Osteoblast (primary cell): Measurements from ENCODE around the gene ACACA. TPM values are rescaled to one million over a fixed set of nuclear protein-coding genes. Genes with fewer than 3 reads are reported as not detected.

Experiments
- DNase-seq: peaks from one replicate; pipeline ENCODE4 v3.0.0; 2011; ENCODE audit warnings: low spot score, mixed read lengths; ENCODE audit not compliant: insufficient read length; ENCODE audit errors: missing footprints
- H2AFZ ChIP-seq: 2 replicates; pipeline ENCODE4 v1.6.0; 2011; ENCODE audit warnings: mild to moderate bottlenecking, low read length
- H3K27ac ChIP-seq: 2 replicates; pipeline ENCODE4 v1.5.1; 2011; ENCODE audit warnings: mild to moderate bottlenecking, low read depth, low read length, moderate library complexity
- H3K27me3 ChIP-seq: 2 replicates; pipeline ENCODE4 v1.6.0; 2012; ENCODE audit warnings: mild to moderate bottlenecking, control low read depth, inconsistent platforms, low read length, moderate library complexity; ENCODE audit not compliant: insufficient read depth
- H3K36me3 ChIP-seq: 2 replicates; pipeline ENCODE4 v1.5.1; 2011; ENCODE audit warnings: mild to moderate bottlenecking, low read length, control low read depth, moderate library complexity; ENCODE audit not compliant: insufficient read depth
- H3K4me1 ChIP-seq: 2 replicates; pipeline ENCODE4 v1.5.1; 2011; ENCODE audit warnings: mild to moderate bottlenecking, low read length, control low read depth, moderate library complexity; ENCODE audit not compliant: insufficient read depth
- H3K4me2 ChIP-seq: 2 replicates; pipeline ENCODE4 v1.6.0; 2011; ENCODE audit warnings: mild to moderate bottlenecking, low read length; ENCODE audit not compliant: insufficient read depth
- H3K4me3 ChIP-seq: fragments of 200-600 bp; sonication (generic); 3 replicates; pipeline ENCODE4 v1.5.1; 2012; ENCODE audit warnings: mild to moderate bottlenecking, low read length, inconsistent platforms; ENCODE audit not compliant: insufficient read depth
- H3K79me2 ChIP-seq: 2 replicates; pipeline ENCODE4 v1.6.0; 2012; ENCODE audit warnings: mild to moderate bottlenecking, low read length, control low read depth, inconsistent platforms; ENCODE audit not compliant: insufficient read depth
- H3K9me3 ChIP-seq: 2 replicates; pipeline ENCODE4 v1.5.1; 2011; ENCODE audit warnings: low read depth, low read length, control low read depth
- H4K20me1 ChIP-seq: 2 replicates; pipeline ENCODE4 v1.6.0; 2012; ENCODE audit warnings: mild to moderate bottlenecking, low read length, control low read depth; ENCODE audit not compliant: insufficient read depth
- CTCF ChIP-seq: IDR thresholded peaks from 2 replicates; pipeline ENCODE4 v1.5.1; 2011; ENCODE audit warnings: mild to moderate bottlenecking, low read depth, low read length, moderate library complexity; ENCODE audit errors: extremely low read depth
- total RNA-seq: library from RNA; depleted of rRNA; stranded (reverse); fragments of >200 nt; gene quantifications from 2 replicates; pipeline ENCODE4 v1.2.3, GENCODE V29; 2012

Gene ACACA
- total RNA-seq, 1 donor = 78.9 TPM

GRCh38 chr17:37121616-37122015 is 285.0 kb downstream of the ACACA start:
- H3K27ac ChIP-seq = no peak overlapping the region
- no peaks in the 10 kb centered on the region for H4K20me1 ChIP-seq
- no peaks in the 10 kb centered on the region for H3K36me3 ChIP-seq
- no peak for DNase-seq
- no peaks in the 10 kb centered on the region for H3K79me2 ChIP-seq
- H3K27me3 ChIP-seq = no peaks in the 10 kb centered on the region
- TF ChIP-seq CTCF = no peak
- no peaks in the 10 kb centered on the region for H3K9me3 ChIP-seq
- H3K4me3 ChIP-seq = no peak overlapping the region
- H3K4me1 ChIP-seq = no peaks in the 10 kb centered on the region
- H3K4me2 ChIP-seq = no peak overlapping the region
- H2AFZ ChIP-seq = no peak overlapping the region

GRCh38 chr17:37118366-37119137 is 288.1 kb downstream of the ACACA start:
- Histone ChIP-seq H3K4me1 (no peaks in the 10 kb centered on the region), H3K36me3 (peaks cover 5% of the 10 kb centered on the region)
- no peak for TF ChIP-seq CTCF

GRCh38 chr17:37117373-37118142 is 289.1 kb downstream of the ACACA start:
- no peaks in the 10 kb centered on the region for H3K4me1 ChIP-seq

More at GRCh38 chr17:37118366-37119137, 288.1 kb downstream of the ACACA start:
- H3K4me3 ChIP-seq = no peak overlapping the region
- no peaks in the 10 kb centered on the region for H4K20me1 ChIP-seq
- no peaks in the 10 kb centered on the region for H3K9me3 ChIP-seq
- H3K27me3 ChIP-seq = no peaks in the 10 kb centered on the region
- no peaks in the 10 kb centered on the region for H3K79me2 ChIP-seq
- no peak for DNase-seq
- H3K27ac ChIP-seq = no peak overlapping the region
- no peak overlapping the region for H2AFZ ChIP-seq
- H3K4me2 ChIP-seq = no peak overlapping the region

More at GRCh38 chr17:37117373-37118142, 289.1 kb downstream of the ACACA start:
- Histone ChIP-seq H4K20me1 (no peaks in the 10 kb centered on the region), H3K9me3 (no peaks in the 10 kb centered on the region), H3K27ac (no peak overlapping the region), H3K4me3 (no peak overlapping the region), H2AFZ (no peak overlapping the region), H3K36me3 (peaks cover 11% of the 10 kb centered on the region), H3K4me2 (no peak overlapping the region), H3K79me2 (no peaks in the 10 kb centered on the region), H3K27me3 (no peaks in the 10 kb centered on the region)
- no peak for TF ChIP-seq CTCF
- DNase-seq = no peak
